Left ventricle myocardium inferior (tissue), 1 donor: Measurements from ENCODE around the gene PIK3R1. TPM values are rescaled to one million over a fixed set of nuclear protein-coding genes. Genes with fewer than 3 reads are reported as not detected.
A peak's percentile ranks its signal among the peaks of the same experiment; 100 is the strongest.

Experiments
- DNase-seq: peaks from one replicate; pipeline ENCODE4 v3.0.0-alpha.2; 2020
- H3K27ac ChIP-seq: fragments of 200-600 bp; replicated peaks from 2 replicates; pipeline ENCODE4 v1.8.0; 2021
- H3K27me3 ChIP-seq: fragments of 200-600 bp; 2 replicates; pipeline ENCODE4 v1.8.0; 2021; ENCODE audit warnings: low read depth
- H3K36me3 ChIP-seq: fragments of 200-600 bp; 2 replicates; pipeline ENCODE4 v1.8.0; 2021
- H3K4me1 ChIP-seq: fragments of 200-600 bp; 2 replicates; pipeline ENCODE4 v1.8.0; 2021
- H3K4me3 ChIP-seq: fragments of 200-600 bp; 2 replicates; pipeline ENCODE4 v1.8.0; 2021; ENCODE audit warnings: mild to moderate bottlenecking, moderate library complexity
- H3K9me3 ChIP-seq: fragments of 200-600 bp; replicated peaks from 2 replicates; pipeline ENCODE4 v1.8.0; 2021
- intact Hi-C: fragments of 100-400 bp; cut with micrococcal nuclease; formaldehyde crosslinking; loops from one replicate; pipeline ENCODE4 v1.11.0; 2022
- total RNA-seq: library from RNA; stranded (reverse); fragmentation: NEBNext Ultra II Directional; extraction: Animal tissue kit (Norgen Biotek cat#: 25700); gene quantifications from one replicate; pipeline ENCODE4 v1.2.1, GENCODE V29; 2021
- TF ChIP-seq, protein P1 (sequence below): fragments of 200-600 bp; IDR thresholded peaks from 2 replicates; pipeline ENCODE4 v1.8.0; 2021; ENCODE audit warnings: antibody characterized with exemption, mild to moderate bottlenecking, borderline replicate concordance
- donor health status: DM: no; HTN: yes; CAD: no; lungs with severe emphysema.

Gene PIK3R1
- total RNA-seq, 1 donor from 2014 or later = 132 TPM

DNA sequence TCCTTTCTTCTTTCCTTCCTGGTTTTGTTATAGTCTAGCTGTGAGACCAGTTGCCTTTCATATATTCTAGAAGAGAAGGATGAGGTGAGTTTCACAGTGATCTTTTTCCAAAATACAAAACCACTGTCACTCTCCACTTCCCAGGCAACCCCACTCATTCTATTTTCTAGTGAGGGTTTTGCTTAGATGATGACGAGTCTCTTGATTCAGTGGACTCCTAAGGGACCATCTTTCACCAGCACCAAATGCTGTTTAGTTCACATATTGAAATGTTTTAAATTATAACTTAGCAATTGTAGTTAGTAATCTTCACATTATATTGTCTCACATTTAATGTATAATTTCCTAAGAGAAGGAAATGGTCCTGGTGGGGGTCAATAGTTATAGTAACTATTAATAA, 25.2 kb downstream of the PIK3R1 start:
- Histone ChIP-seq H3K27me3 (no peaks in the 10 kb centered on the region), H3K4me3 (peak overlapping the region; percentile 42), H3K9me3 (no peaks in the 10 kb centered on the region), H3K36me3 (no peaks in the 10 kb centered on the region), H3K4me1 (peaks cover 100% of the 10 kb centered on the region), H3K27ac (peak overlapping the region; percentile 72)
- DNase-seq = no peak
- TF ChIP-seq, protein P1, sequence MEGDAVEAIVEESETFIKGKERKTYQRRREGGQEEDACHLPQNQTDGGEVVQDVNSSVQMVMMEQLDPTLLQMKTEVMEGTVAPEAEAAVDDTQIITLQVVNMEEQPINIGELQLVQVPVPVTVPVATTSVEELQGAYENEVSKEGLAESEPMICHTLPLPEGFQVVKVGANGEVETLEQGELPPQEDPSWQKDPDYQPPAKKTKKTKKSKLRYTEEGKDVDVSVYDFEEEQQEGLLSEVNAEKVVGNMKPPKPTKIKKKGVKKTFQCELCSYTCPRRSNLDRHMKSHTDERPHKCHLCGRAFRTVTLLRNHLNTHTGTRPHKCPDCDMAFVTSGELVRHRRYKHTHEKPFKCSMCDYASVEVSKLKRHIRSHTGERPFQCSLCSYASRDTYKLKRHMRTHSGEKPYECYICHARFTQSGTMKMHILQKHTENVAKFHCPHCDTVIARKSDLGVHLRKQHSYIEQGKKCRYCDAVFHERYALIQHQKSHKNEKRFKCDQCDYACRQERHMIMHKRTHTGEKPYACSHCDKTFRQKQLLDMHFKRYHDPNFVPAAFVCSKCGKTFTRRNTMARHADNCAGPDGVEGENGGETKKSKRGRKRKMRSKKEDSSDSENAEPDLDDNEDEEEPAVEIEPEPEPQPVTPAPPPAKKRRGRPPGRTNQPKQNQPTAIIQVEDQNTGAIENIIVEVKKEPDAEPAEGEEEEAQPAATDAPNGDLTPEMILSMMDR = no peak
- intact Hi-C loops = no loop called here

DNA sequence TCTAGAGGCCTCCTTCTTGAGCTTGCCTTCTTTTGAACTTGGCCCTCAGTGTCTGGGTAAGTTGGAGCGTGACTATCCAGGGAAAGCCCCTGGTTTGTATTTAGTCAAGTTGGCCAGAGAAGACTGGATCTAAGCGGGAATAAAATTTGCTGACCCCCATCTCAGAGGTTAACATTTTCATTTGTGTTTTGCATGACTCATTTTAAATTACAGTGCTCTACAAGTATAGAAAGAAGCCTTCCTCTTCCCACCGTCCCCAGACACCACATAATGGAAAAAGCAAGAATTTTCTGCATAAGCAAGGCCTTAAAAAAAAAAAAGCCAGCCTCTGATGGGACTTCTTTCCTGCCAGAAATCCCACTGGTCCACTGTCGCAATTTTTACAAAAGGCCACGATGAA, 27.2 kb downstream of the PIK3R1 start:
- TF ChIP-seq, protein P1 = no peak
- Histone ChIP-seq H3K4me1 (peaks cover 100% of the 10 kb centered on the region), H3K9me3 (no peaks in the 10 kb centered on the region), H3K4me3 (no peak overlapping the region), H3K27me3 (no peaks in the 10 kb centered on the region), H3K27ac (peak overlapping the region; percentile 72), H3K36me3 (no peaks in the 10 kb centered on the region)
- DNase-seq = no peak
- intact Hi-C loops = no loop called here

DNA sequence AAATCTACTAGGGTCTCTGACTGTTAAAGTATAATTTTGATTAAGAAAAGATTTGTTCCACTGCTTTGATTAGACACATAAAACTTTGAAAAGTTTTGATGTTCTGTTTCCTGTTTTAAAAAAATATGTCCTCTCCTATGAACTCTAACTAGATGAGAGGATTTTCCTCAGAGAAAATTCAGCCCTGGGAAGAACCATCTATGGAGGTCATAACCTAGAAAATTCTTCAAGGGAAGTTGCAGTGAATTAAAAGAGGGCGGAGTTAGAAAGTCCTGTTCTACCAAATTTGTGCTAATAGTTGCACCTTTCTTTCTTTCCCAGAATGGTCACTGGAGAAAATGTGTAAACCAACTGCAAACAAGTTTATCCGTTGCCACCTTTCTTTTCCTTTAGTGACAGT, 27.7 kb downstream of the PIK3R1 start:
- Histone ChIP-seq H3K9me3 (no peaks in the 10 kb centered on the region), H3K36me3 (no peaks in the 10 kb centered on the region), H3K4me1 (peaks cover 100% of the 10 kb centered on the region), H3K4me3 (no peak overlapping the region), H3K27me3 (no peaks in the 10 kb centered on the region), H3K27ac (peak overlapping the region; percentile 72)
- TF ChIP-seq, protein P1 = no peak
- DNase-seq = no peak
- intact Hi-C loops = no loop called here

DNA sequence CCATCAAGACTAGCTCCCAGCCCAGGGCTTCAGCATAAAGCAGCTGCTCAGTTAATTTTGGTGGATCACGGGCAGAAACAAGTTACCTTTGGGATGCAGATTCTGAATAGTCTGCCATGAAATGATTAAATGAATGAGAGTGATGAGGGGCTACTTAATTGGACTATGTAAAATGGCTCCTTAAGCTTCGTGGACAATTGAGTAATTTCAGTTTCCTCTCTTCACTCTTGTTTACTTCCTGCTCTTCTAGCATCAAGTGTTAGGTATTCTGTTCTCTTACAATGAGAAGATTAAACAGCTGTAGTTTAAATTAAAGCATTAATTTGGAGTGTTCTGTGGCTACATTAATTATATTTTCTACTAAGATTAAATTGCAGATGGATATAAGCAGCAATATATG, 28.1 kb downstream of the PIK3R1 start:
- intact Hi-C loops = no loop called here
- Histone ChIP-seq H3K4me1 (peaks cover 100% of the 10 kb centered on the region), H3K27ac (peak overlapping the region; percentile 72)

DNA sequence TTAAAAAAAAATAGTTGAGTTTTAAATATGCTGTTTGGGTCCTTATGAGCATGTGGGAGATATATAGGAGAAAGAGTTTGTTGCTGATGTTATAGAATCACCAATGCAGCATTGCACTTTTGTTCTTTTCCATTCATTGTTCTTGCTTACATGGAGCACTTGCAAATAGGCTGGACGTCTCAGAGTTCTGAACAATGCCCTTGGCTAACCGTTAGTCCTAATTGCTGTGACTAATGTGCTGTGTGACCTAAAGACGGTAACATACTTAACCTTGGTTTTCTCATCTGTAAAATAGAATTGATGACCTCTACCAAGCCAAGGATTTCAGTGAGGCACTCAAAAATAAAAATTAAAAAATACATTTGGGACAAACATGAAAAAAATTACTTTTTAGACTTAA, 29.8 kb downstream of the PIK3R1 start:
- H3K27me3 ChIP-seq = no peaks in the 10 kb centered on the region
- TF ChIP-seq, protein P1 = no peak
- H3K27ac ChIP-seq = peak overlapping the region; percentile 72
- H3K36me3 ChIP-seq = no peaks in the 10 kb centered on the region
- no peak for DNase-seq
- peaks cover 100% of the 10 kb centered on the region for H3K4me1 ChIP-seq
- no peaks in the 10 kb centered on the region for H3K9me3 ChIP-seq
- intact Hi-C loops = no loop called here
- H3K4me3 ChIP-seq = no peak overlapping the region

More for the DNA sequence above, 28.1 kb downstream of the PIK3R1 start:
- no peaks in the 10 kb centered on the region for H3K27me3 ChIP-seq
- TF ChIP-seq, protein P1 = no peak
- no peaks in the 10 kb centered on the region for H3K9me3 ChIP-seq
- H3K36me3 ChIP-seq = no peaks in the 10 kb centered on the region
- H3K4me3 ChIP-seq = no peak overlapping the region
- no peak for DNase-seq

DNA sequence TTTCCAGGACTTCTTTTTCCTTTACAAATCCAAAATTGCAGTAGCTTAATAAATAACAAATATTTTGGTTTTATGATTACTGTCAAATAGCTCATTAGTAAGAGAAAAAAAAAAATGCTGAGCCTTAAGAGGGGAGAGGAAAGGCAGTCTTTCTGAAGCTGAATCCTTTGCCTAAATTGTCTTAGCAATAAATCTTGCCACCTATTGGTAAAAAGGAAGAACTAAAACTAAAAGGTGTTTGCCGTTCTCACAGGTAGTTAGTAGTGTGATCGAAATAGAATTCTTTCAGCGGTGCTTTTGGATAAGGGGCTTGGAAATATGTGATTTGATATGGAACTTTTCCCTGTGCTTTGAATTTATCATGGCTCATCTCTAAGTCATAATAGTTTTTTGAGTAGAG, 31.2 kb downstream of the PIK3R1 start:
- Histone ChIP-seq H3K4me3 (no peak overlapping the region), H3K4me1 (peaks cover 100% of the 10 kb centered on the region), H3K36me3 (no peaks in the 10 kb centered on the region), H3K27me3 (no peaks in the 10 kb centered on the region), H3K27ac (peak overlapping the region; percentile 25), H3K9me3 (no peaks in the 10 kb centered on the region)
- intact Hi-C loops = no loop called here
- TF ChIP-seq, protein P1 = no peak
- DNase-seq = no peak
